ENCODE data around the gene OMG. TPM values are rescaled to one million over a fixed set of nuclear protein-coding genes. Genes with fewer than 3 reads are reported as not detected.

OMG gene
- total RNA-seq, 2 experiments from 2014 or later: 0.11 to 0.18 TPM

DNA sequence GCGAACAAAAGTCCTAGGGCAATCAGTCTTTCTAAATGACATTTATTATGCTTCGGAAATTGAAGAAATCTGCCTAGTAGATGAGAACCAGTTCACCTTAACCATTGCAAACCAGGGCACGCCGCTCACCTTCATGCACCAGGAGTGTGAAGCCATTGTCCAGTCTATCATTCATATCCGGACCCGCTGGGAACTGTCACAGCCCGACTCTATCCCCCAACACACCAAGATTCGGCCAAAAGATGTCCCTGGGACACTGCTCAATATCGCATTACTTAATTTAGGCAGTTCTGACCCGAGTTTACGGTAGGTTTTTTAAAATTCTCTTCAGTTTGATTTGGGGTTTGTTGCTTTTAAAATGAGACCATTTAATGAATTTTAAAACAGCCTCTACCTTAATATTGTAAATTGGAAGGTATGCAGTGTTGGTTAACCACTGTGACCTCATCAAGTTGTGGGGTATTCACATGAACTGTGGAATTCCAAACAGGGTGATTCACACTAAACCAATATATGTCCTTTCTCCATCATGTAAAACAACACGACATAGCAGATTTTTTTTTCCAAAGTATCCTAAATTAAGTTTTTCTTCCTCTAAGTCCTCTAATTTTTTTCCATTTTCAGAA, 30.6 kb upstream of the OMG start:
- CTCF ChIA-PET: no interaction called here
- Mint-ChIP-seq H3K27ac (peak overlapping the region; percentile 49), H3K4me3 (no peak overlapping the region), H3K27me3 (no peaks in the 10 kb centered on the region), H3K4me1 (ENCODE audit: low read depth) (peaks cover 45% of the 10 kb centered on the region), H3K36me3 (ENCODE audit: low read depth) (peaks cover 10% of the 10 kb centered on the region), H3K9me3 (no peaks in the 10 kb centered on the region)
- TF ChIP-seq, protein P1, sequence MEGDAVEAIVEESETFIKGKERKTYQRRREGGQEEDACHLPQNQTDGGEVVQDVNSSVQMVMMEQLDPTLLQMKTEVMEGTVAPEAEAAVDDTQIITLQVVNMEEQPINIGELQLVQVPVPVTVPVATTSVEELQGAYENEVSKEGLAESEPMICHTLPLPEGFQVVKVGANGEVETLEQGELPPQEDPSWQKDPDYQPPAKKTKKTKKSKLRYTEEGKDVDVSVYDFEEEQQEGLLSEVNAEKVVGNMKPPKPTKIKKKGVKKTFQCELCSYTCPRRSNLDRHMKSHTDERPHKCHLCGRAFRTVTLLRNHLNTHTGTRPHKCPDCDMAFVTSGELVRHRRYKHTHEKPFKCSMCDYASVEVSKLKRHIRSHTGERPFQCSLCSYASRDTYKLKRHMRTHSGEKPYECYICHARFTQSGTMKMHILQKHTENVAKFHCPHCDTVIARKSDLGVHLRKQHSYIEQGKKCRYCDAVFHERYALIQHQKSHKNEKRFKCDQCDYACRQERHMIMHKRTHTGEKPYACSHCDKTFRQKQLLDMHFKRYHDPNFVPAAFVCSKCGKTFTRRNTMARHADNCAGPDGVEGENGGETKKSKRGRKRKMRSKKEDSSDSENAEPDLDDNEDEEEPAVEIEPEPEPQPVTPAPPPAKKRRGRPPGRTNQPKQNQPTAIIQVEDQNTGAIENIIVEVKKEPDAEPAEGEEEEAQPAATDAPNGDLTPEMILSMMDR (IDR thresholded peaks at IDR 0.05): no peak
- intact Hi-C loops (cut with micrococcal nuclease): no loop called here
- ATAC-seq (peak; percentile 47), DNase-seq (no peak)
- POLR2A ChIA-PET: no interaction called here

DNA sequence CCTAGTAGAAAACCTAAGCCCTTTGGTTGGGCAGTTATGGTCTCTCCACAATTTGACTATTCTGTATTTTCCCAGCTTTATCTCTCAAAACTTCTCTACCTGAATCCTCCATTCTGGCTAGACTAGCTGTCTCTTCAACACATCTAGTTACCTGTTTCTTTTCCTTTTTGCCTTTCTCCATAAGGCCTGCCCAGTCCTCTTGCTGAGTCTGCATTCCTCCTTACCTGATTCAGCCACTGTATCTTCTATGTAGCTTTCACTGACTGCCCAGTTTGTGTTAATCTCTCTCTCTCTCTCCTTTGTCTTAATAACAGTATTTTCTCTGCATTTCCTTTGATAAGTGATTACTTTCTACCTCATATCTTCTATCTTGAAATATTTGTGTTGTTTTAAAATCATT, 26.5 kb upstream of the OMG start:
- Mint-ChIP-seq H3K36me3 (ENCODE audit: low read depth) (peaks cover 20% of the 10 kb centered on the region), H3K4me1 (ENCODE audit: low read depth) (peaks cover 31% of the 10 kb centered on the region), H3K27me3 (no peaks in the 10 kb centered on the region), H3K9me3 (no peaks in the 10 kb centered on the region), H3K4me3 (no peak overlapping the region), H3K27ac (peak overlapping the region; percentile 74)
- TF ChIP-seq, protein P1 (IDR thresholded peaks at IDR 0.05): no peak
- ATAC-seq: no peak
- CTCF ChIA-PET: interaction anchor here (0.9 to 1.8 kb wide), 3 partner anchors 44 to 107 kb away, joined by 3 to 4 read pairs (median 3); no protein-coding TSS in a partner anchor
- POLR2A ChIA-PET: no interaction called here
- no peak for DNase-seq
- intact Hi-C loops (cut with micrococcal nuclease): no loop called here

DNA sequence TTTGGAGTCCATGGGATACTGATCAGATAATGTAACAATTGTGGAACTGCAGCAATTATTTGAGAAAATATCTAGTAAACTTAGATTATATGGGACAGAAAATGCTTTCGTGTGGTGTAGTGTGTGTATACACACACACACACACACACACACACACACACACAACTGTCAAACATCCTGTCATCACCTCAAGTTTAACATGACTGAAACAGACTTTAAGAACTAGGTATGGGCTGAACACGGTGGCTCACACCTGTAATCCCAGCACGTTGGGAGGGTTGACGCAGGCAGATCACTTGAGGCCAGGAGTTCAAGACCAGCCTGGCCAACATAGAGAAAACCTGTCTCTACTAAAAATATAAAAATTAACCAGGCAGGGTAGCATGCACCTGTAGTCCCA, 24.9 kb upstream of the OMG start:
- peak; percentile 54 for ATAC-seq
- peaks cover 21% of the 10 kb centered on the region for H3K4me1 Mint-ChIP-seq (ENCODE audit: low read depth)
- peak overlapping the region; percentile 92 for H3K27ac Mint-ChIP-seq
- no peaks in the 10 kb centered on the region for H3K9me3 Mint-ChIP-seq
- ChIA-PET CTCF (interaction anchor here (1.7 kb wide), 1 partner anchor 51 kb away, joined by 5 read pairs; no protein-coding TSS in a partner anchor), POLR2A (interaction anchor here (5.5 kb wide), 1 partner anchor 13 kb away, joined by 114 read pairs; the partner anchor contains the start of gene EVI2B)
- no peaks in the 10 kb centered on the region for H3K27me3 Mint-ChIP-seq
- intact Hi-C loops (cut with micrococcal nuclease): loop anchor here (1.0 kb wide), 1 partner anchor 11 kb away; no protein-coding TSS in a partner anchor
- DNase-seq: peak; percentile 57
- peaks cover 27% of the 10 kb centered on the region for H3K36me3 Mint-ChIP-seq (ENCODE audit: low read depth)
- TF ChIP-seq, protein P1 (IDR thresholded peaks at IDR 0.05): no peak
- H3K4me3 Mint-ChIP-seq: peak overlapping the region; percentile 75

DNA sequence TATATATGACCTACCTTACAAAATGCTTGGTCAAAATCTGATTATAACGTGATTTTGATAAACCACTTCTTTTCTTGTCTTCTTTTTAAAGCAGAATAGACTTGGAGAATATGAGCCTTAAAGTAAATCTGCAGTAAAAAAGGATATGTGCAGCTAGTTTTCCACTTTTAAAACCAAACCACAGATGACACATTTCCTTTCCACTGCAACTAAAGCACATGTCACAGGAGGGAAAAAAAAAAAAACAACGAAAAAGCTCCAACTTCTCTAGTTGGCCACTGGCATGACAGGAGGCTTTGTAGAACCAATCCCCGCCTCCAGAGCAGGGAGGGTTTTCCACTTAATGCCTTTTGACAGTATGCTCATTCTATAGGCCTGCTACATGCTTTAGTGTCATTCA, 24.4 kb upstream of the OMG start, which contains the start of gene EVI2A:
EVI2A (minus strand) TSS at position 142 of the 400 bp plus-strand sequence. CDS start 2,609 bp downstream, outside the sequence.
- intact Hi-C loops (cut with micrococcal nuclease): loop anchor here (1.0 kb wide), 1 partner anchor 10 kb away; no protein-coding TSS in a partner anchor
- POLR2A ChIA-PET: interaction anchor here (5.5 kb wide), 1 partner anchor 13 kb away, joined by 114 read pairs; the partner anchor contains the start of gene EVI2B
- peak; percentile 94 for DNase-seq
- CTCF ChIA-PET: interaction anchor here (1.7 kb wide), 1 partner anchor 51 kb away, joined by 5 read pairs; no protein-coding TSS in a partner anchor
- Mint-ChIP-seq H3K4me3 (peak within 1 kb of the TSS; percentile 75), H3K27ac (peak within 1 kb of the TSS; percentile 92), H3K36me3 (ENCODE audit: low read depth) (peaks cover 28% of the 10 kb centered on the region), H3K27me3 (no peaks in the 10 kb centered on the region), H3K9me3 (no peaks in the 10 kb centered on the region), H3K4me1 (ENCODE audit: low read depth) (peaks cover 20% of the 10 kb centered on the region)
- ATAC-seq: peak; percentile 92
- TF ChIP-seq, protein P1 (IDR thresholded peaks at IDR 0.05): no peak

DNA sequence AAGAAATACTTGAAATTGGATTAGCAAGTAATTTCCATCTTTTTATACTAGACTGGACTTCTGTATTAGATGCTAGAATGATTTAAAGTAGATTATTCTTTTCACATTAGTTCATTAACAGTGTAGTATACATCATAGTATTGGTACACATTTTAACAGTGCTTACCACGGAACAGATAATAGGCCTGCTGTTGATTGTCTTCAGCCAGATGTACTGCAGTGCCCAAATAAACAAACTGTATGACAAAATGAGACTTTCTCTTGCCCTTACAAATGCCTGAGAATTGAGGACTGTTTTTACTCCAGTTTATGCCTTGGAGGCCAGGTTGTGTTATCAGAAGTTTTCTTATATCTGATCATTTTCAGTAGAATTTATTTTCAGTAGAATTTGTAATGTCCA, 23.8 kb upstream of the OMG start:
- H3K9me3 Mint-ChIP-seq: no peaks in the 10 kb centered on the region
- TF ChIP-seq, protein P1 (IDR thresholded peaks at IDR 0.05): no peak
- ATAC-seq (no peak), DNase-seq (no peak)
- H3K36me3 Mint-ChIP-seq (ENCODE audit: low read depth): peaks cover 26% of the 10 kb centered on the region
- H3K4me1 Mint-ChIP-seq (ENCODE audit: low read depth): peaks cover 26% of the 10 kb centered on the region
- H3K4me3 Mint-ChIP-seq: peak overlapping the region; percentile 75
- no peaks in the 10 kb centered on the region for H3K27me3 Mint-ChIP-seq
- ChIA-PET CTCF (interaction anchor here (2.2 kb wide), 1 partner anchor 10 kb away, joined by 9 read pairs; no protein-coding TSS in a partner anchor), POLR2A (interaction anchor here (0.7 to 5.5 kb wide), 3 partner anchors 12 to 173 kb away, joined by 3 to 114 read pairs (median 4); partner anchors contain the start of gene EVI2B)
- peak overlapping the region; percentile 92 for H3K27ac Mint-ChIP-seq
- intact Hi-C loops (cut with micrococcal nuclease): loop anchor here (1.0 kb wide), 1 partner anchor 9 kb away; no protein-coding TSS in a partner anchor
